Uterus (tissue), 2 donors: Measurements from ENCODE around the gene SGK1.

Source experiments
- CTCF ChIP-seq, 4 experiments: fragments of 200-600 bp in 2 of 4; fragments of 450-650 bp in 2 of 4; sonication (generic) in 2 of 4; IDR thresholded peaks; one replicate each; pipeline ENCODE4 v1.5.1; 2016 to 2019; ENCODE audit warnings: antibody characterized with exemption in 4 of 4, mild to moderate bottlenecking in 2 of 4, moderate library complexity in 1 of 4
- POLR2A ChIP-seq, 2 donors: fragments of 450-650 bp; IDR thresholded peaks; one replicate each; pipeline ENCODE4 v1.6.1; 2016; ENCODE audit warnings: antibody characterized with exemption in 2 of 2, mild to moderate bottlenecking in 1 of 2, moderate library complexity in 1 of 2

- TF ChIP-seq CTCF (IDR thresholded peaks at IDR 0.05) (peak; percentile 80 to 89 (median 82)), POLR2A (IDR thresholded peaks at IDR 0.05) (no peak)
Observed at GRCh38 chr6:134173936-134174671, 143.8 kb downstream of the SGK1 start.
